GM19043 (cell line): ENCODE results near the gene MFAP1.
"Not testable (repeated sequence)": the region's sequence is repeated elsewhere in the genome, so short reads cannot be mapped to it uniquely, and the experiment has no call there.

Source experiments
- ATAC-seq: cut with Tn5 transposase; IDR thresholded peaks from one replicate; pipeline ENCODE4 v1.9.1; 2021; ENCODE audit warnings: low read depth; ENCODE audit not compliant: unreplicated experiment

Gene MFAP1, protein sequence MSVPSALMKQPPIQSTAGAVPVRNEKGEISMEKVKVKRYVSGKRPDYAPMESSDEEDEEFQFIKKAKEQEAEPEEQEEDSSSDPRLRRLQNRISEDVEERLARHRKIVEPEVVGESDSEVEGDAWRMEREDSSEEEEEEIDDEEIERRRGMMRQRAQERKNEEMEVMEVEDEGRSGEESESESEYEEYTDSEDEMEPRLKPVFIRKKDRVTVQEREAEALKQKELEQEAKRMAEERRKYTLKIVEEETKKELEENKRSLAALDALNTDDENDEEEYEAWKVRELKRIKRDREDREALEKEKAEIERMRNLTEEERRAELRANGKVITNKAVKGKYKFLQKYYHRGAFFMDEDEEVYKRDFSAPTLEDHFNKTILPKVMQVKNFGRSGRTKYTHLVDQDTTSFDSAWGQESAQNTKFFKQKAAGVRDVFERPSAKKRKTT

DNA sequence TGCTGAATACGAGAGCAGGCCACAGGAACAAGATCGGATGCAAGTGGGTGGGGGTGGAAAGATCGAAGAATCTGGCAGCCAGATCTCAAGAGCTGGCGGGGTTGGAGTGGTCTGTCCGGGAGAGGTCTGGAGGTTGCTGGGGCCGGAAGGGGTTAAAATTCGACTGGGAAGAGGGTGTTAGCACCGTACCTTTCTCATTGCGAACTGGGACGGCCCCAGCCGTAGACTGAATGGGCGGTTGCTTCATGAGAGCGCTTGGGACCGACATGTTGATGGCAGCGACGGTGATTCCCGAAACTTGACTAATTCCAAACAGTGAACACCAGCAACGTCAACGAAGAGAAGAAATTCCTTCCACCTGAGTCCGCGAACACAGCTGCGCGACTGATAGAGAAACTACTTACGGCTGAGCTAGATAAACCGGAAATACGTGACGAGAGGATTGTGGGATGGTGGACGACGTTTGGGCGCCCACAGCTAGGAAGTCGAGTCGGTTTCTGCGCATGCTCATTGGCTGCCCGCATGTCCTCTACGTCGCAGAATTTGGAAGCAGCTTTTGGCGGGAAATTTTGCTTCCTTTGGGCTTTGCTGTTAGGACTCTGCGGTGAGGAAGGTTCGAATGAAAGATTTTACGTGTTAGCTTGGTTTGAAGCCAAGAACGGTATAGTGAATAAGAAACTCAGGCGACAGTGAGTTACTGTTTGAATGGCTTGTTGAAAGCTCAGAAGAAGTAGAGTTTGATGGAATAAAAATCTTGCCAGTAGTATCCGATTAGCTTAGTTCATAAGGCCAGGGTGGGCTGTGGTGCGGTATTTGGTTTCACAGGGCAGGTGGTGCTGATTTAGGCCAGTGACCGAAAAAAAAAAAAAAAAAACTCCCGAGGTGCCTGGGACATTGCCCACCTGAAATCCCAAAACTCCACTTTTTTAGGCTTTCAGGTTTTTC is at the start of gene MFAP1:
Gene MFAP1 (minus strand): TSS at position 389 of the 945 bp plus-strand sequence. CDS start 121 bp downstream, at position 268.
- ATAC-seq, result peak; percentile 58

DNA sequence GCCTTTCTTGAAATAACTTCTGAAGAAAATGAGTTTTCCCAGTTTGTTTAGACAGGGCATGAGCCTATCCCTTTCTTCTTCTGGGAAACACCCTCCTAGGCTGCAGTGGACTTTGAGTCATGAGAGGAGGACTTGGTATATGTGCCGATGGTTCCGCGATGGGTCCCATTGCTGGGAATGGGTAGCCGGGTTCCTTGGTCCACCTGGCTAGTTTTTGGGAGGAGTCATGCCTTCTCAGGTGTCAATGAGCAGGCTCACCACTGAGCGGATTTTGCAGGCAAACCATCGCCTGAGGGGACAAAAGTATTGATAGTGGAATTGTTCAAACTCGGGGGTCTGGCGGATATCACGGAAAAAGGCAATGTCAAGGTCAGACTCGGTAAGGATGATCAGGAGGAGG is 49.2 kb upstream of the MFAP1 start:
- ATAC-seq, result no peak

DNA sequence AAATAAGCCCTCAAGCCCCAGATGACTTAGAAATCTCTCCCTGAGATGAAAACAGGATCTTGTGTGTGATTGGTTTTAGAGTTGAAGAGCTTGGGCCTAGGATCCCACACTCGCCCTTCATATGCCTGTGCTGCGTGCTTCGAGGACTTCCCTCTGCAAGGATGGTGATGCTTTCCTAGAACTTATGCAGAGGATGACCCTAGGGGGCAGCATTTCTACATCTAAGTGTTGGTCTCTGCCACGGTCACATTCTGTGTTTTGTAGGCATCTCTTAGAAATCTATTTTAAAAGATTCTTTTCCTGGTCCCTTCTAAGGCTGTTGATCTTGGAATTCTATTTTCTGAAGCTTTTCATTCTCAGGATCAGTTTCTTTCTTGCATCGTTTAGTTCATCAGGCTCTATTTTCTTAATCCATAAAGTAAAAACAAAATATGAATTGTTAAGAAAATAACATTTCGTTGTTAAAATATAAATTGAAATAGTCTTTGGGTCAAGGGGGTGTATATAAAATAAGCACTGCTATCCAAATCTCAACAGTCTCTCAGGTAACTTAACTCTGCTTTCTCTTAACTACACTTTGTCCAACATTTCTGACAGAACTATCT is 48.0 kb upstream of the MFAP1 start:
- ATAC-seq, result no peak

DNA sequence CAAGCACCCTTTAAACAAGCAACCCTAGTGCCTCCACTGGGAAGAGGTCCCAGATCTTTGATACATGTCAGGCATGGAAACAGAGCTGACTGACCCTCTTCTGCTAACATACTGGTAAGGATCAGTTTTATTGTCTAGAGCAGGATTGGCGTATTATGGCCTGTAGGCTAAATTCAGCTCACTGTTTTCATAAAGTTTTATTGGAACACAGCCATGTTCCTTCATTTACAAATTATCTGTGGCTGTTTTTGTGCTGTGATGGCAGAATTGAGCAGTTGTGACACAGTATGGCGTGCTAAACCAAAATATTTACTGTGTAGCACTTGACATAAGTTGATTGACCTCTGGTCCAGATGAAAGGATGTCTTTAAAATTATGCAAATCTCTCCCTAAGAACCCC is 47.3 kb upstream of the MFAP1 start:
- ATAC-seq, result no peak

DNA sequence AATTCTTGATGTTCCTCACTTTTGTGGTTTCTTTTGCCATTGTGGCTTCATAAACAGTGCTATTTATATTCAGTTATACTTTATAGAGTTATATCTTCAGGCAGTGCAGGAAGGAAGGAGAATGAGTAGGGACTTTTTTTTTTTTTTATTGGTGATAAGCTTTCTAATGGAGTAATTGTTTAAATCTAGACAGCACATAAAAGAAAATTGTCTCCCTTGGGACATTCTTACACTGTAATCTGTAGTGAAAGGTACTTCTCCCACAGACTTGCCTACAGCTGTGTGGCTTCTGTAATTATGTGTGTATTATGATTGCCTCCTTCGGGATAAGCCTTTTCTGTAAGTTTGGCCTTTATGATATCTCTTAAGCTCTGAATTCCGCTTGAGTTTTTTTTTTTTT is 43.9 kb upstream of the MFAP1 start:
- no peak for ATAC-seq

DNA sequence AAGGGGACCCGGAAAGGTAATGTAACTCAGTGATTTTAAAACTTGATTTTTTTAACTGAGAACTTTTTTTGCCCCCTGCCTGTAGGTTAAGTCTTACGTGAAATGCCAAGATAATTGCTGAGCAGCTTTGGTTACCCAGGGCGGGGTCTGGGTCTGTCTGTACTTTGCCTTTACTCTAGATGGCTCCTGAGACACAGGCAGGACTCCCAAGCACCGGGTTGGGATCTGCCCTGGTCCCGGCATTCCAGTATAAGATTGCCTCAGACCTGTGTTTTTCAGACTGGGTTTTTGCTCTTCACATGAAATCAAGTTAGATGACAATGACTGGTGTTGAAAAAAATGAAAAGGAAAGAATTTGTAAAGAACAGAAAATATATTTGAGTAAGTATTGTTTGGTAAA is 42.6 kb upstream of the MFAP1 start:
- no peak for ATAC-seq

DNA sequence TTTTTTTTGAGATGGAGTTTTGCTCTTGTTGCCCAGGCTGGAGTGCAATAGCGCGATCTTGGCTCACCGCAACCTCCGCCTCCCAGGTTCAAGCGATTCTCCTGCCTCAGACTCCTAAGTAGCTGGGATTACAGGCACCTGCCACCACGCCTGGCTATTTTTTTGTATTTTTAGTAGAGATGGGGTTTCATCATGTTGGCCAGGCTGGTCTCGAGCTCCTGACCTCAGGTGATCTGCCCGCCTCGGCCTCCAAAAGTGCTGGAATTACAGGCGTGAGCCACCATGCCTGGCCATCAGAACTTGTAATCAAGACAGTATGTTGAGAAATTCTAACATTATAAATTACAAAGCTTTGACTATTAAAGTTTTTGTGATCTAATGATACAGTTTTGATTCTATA is 42.1 kb upstream of the MFAP1 start:
- ATAC-seq, result not testable (repeated sequence)

DNA sequence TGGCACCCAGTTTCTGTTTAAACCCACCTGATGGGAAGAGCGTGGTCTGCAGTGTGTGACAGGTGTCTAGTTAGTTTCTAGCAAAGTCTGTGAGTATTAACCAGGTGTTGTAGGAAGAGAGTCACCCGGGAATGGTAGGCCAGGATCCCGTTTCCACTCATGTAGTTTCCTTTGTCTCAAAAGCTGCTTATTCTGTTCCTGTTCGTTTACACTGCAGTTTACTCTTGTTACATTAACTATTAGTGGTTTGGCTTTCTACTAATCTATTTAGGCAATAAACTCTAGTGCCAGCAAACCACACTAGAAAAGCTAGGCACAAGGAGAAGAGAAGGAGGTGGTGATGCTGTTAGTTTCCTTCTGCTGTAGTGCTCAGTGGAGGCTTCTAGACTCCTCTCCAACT is 35.1 kb upstream of the MFAP1 start:
- no peak for ATAC-seq

DNA sequence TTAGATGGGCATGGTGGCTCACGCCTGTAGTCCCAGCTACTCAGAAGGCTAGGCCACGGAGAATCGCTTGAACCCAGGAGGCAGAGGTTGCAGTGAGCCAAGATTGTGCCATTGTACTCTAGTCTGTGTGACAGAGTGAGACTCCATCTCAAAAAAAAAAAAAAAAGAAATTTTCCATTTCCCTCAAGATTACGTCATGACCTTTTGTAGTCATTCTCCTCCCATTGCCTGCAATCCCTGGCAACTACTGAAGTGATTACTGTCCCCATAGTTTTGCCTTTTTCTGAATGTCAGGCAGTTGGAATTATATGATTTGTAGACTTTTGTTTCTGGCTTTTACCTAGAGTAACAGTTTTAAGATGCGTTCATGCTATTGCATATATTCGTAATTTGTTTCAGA is 30.3 kb upstream of the MFAP1 start:
- no peak for ATAC-seq

DNA sequence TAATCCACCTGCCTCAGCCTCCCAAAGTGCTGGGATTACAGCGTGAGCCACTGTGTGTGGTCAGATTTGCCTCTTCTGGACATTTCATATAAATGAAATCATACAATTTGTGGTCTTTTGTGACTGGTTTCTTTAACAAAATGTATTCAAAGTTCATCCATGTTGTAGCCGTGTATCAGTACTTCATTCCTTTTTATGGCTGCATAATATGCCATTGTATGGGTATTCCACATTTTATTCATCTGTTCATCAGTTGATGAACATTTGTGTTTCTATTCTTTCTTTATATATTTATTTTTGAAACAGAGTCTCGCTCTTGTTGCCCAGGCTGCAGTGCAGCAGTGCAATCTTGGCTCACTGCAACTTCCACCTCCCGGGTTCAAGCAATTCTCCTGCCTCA is 28.1 kb upstream of the MFAP1 start:
- ATAC-seq, result no peak

DNA sequence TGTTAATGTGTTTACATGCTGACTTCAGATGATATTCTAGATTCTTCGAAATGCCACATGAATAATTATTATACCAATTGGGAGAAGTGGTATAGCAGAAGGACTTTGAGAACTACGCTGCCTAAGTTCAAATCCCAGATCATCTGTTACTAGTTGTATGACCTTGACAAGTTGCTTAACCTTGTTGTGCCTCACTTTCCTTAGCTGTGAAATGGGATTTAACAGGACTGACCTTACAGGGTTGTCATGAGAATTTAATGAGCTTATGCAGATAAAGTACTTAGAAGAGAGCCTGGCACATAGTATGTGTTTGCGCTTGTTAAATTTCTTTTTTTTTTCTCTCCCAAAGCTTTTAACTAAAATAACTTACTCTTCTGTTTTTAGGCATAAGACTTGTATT is 26.8 kb upstream of the MFAP1 start:
- ATAC-seq, result no peak

DNA sequence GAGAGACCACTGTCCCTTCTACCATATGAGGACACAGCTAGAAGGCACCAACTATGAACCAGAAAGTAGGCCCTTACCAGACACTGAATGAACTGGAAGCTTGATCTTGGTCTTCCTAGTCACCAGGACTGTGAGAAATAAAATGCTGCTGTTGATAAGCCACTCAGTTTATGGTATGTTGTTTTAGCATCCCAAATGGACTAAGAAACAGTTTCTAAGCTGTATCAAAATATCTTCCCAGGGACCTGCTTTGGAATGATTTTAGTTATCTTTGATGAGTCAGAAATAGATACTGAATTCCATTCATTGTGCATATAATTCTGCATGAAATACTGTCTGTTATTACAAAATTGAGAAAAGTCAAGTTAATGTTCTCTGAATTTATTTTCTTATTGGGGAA is 20.9 kb upstream of the MFAP1 start:
- no peak for ATAC-seq

DNA sequence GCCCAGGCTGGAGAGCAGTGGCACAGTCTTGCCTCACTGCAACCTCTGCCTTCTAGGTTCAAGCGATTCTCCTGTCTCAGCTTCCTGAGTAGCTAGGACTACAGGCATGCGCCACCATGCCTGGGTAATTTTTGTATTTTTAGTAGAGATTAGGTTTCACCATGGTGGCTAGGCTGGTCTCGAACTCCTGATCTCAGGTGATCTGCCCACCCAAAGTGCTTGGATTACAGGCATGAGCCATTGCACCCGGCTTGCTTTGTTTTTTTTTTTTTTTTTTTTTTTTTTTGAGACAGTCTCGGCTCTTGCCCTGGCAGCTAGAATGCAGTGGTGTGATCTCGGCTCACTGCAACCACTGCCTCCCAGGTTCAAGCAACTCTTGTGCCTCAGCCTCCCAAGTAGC is 8.0 kb upstream of the MFAP1 start:
- ATAC-seq, result not testable (repeated sequence)

DNA sequence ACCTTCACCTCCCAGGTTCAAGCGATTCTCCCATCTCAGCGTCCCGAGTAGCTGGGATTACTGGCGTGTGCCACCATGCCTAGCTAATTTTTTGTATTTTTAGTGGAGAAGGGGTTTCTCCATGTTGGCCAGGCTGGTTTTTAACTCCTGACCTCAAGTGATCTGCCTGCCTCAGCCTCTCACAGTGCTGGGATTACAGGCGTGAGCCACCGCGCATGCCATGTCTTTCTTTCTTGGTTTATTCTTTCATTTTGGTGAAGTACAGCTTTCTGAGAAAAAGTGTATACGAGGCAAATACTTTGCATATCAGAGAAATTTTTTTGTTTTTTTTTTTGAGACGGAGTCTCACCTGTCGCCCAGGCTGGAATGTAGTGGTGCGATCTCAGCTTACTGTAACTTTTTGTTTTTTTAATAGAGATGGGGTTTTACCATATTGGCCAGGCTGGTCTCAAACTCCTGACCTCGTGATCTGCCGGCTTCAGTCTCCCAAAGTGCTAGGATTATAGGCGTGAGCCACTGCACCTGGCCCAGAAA is 7.1 kb upstream of the MFAP1 start:
- not testable (repeated sequence) for ATAC-seq

DNA sequence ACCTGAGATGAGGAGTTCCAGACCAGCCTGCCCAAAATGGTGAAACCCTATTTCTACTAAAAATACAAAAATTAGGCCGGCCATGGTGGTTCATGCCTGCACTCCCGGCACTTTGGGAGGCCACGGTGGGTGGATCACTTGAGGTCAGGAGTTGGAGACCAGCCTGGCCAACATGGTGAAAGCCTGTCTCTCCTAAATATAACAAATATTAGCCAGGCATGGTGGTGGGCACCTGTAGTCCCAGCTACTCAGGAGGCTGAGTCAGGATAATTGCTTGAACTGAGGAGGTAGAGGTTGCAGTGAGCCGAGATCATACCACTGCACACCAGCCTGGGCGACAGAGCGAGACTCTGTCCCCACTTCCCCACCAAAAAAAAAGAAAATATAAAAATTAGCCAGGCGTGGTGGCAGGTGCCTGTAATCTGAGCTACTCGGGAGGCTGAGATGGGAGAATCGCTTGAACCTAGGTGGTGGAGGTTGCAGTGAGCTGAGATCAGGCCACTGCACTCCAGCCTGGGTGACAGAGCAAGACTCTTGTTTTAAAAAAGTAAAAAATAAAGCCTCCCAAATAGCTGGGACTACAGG is 6.3 kb upstream of the MFAP1 start:
- ATAC-seq, result not testable (repeated sequence)

DNA sequence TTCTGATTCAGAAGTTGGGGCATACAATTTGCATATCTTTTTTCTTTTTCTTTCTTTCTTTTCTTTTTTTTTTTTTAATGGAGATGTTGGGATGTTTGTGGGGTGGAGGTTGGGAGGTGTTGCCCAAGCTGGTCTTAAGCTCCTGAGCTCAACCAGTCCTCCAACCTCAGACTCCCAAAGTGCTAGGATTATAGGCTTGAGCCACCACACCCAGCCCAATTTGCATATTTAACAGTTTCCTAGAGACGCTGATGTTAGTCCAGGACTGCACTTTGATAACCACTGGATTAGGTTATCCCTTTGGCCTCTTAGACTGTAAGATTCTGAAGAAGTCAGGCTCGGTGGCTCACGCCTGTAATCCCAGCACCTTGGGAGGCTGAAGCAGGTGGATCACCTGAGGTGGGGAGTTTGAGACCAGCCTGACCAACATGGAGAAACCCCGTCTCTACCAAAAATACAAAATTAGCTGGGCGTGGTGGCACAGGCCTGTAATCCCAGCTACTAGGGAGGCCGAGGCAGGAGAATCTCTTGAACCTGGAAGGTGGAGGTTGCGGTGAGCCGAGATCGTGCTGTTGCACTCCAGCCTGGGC is 5.6 kb upstream of the MFAP1 start:
- ATAC-seq, result not testable (repeated sequence)

DNA sequence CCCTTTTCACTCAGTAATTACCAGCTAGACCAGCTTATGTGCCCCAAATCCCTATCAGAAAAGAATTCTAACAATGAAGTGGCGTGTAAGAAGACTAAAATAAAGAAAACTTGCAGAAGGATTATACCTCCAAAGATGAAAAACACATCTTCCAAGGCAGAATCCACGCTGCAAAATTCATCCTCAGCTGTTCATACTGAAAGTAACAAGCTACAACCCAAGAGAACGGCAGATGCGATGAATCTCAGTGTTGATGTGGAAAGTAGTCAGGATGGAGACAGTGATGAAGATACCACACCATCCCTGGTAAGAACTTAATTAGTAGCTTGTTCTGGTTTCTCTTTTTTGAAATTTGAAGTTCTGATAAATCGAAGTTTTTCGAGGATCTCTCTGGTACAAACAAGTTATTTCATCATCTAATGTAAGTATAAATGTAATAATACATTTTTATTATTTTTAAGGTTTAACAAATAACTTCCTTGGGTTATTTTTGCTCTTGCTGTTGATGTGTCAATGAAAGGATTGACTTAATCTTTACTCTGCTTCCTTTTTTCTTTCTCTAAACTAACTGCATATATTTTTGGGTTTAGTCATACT is 3.7 kb upstream of the MFAP1 start:
- no peak for ATAC-seq

DNA sequence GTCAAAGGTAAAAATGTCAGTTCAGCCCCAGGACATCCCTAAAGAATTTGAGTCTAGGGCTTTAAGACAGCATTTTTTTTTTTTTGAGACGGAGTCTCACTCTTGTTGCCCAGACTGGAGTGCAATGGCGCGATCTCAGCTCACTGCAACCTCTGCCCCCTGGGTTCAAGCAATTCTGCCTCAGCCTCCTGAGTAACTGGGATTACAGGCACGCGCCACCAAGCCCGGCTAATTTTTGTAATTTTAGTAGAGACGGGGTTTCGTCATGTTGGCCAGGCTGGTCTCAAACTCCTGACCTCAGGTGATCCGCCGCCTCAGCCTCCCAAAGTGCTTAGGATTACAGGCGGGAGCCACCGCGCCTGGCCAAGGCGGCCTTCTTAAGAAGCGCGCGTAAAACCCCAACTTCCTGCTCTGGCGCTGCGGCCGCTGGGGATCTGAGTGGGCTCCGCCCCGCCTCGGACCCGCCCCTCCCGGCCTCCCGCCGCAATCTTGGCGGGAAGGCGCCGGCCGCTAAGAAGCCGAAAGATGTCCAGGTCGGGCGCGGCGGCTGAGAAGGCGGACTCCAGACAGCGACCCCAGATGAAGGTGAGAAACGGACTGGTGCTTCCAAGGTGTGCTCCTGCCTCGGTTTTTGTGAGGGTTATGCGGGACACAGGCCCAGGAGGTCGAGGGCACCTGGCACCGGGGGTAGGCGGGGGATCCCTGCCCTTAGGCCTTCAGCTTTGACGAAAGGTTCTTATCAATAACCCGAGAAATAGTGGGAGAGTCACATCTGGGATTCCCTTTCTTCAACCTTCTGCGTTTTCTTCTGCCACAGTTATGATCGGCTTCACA is 2.2 kb upstream of the MFAP1 start, which contains the start of gene WDR76:
Gene WDR76 (plus strand): TSS at position 495 of the 834 bp plus-strand sequence. CDS start 31 bp downstream, at position 526.
- peak; percentile 57 for ATAC-seq
